Measurements from ENCODE around the gene TECTB. TPM values are rescaled to one million over a fixed set of nuclear protein-coding genes. Genes with fewer than 3 reads are reported as not detected.

The TECTB gene
- total and polyA plus RNA-seq, 9 of the 15 experiments (the other 6 are each of a cell fraction or from before 2014, with no cell fraction given) = not detected

DNA sequence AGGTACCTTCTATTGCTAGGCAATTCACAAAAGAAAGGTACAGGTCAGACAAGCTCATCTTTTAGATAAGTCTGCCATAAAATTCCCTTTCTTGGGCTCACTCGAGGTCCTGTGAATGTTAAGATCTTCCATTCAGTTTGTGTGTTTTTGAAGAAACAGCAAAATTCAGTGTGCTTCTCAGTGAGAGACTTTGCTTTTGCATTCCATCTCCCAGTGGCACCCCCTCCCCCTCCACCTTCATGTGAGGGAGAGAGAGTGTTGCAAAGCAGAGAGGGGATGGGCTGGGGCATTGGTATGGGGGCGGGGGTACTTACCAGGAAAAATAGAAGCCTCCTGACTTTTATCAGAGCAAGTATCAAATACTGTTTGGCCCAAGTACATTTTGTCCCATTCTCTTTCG lies 3.8 kb upstream of the TECTB start:
- no peaks in the 10 kb centered on the region for H3K79me2 ChIP-seq (ENCODE audit: control insufficient read depth, insufficient read depth, low read length)
- in situ Hi-C loops (cut with MboI) = no loop called here
- BruUV-seq (replicated peaks) = no TSS peak
- intact Hi-C loops (cut with micrococcal nuclease) = no loop called here
- no peaks in the 10 kb centered on the region for H4K20me1 ChIP-seq (replicated peaks; ENCODE audit: control insufficient read depth, insufficient read depth, low read length)
- no peak for FAIRE-seq
- 0% methylated on average over 2 of the region's 3 CpGs for WGBS (ENCODE audit: insufficient coverage, low coverage, missing lambda C conversion rate)
- H3K4me2 ChIP-seq (ENCODE audit: insufficient read depth, low read length) = no peak overlapping the region
- no peak overlapping the region for H2AFZ ChIP-seq (ENCODE audit: low read depth, low read length)
- no peak for DNase-seq (ENCODE audit: extremely low read depth in 1 of 4, low spot score in 3 of 4)
- POLR2A ChIA-PET = interaction anchor here (0.7 kb wide), 1 partner anchor 88 kb away, joined by 3 read pairs; no protein-coding TSS in a partner anchor
- H3K4me3 ChIP-seq = no peak overlapping the region
- no peaks in the 10 kb centered on the region for H3K4me1 ChIP-seq (replicated peaks in 1 of 2; ENCODE audit: control insufficient read depth in 2 of 2, insufficient read depth in 2 of 2, low read length in 2 of 2)
- TF ChIP-seq MBD1 (CRISPR knock-in tag; IDR thresholded peaks at IDR 0.05) (no peak), KLF10 (CRISPR knock-in tag; IDR thresholded peaks at IDR 0.05) (no peak), GATAD2B (IDR thresholded peaks at IDR 0.05; ENCODE audit: borderline replicate concordance) (no peak), TEAD4 (IDR thresholded peaks at IDR 0.05; ENCODE audit: low read length) (no peak), TEAD4 (CRISPR knock-in tag; IDR thresholded peaks at IDR 0.05; ENCODE audit: borderline replicate concordance) (no peak), ZNF24 (IDR thresholded peaks at IDR 0.05) (no peak), ZNF347 (CRISPR knock-in tag; IDR thresholded peaks at IDR 0.05; ENCODE audit: low read depth) (no peak), NFE2L1 (tag; IDR thresholded peaks at IDR 0.05; ENCODE audit: borderline replicate concordance, low read depth) (no peak)
- no peak overlapping the region for H3K27ac ChIP-seq (ENCODE audit: extremely low read depth, low read depth, low read length)
- no peaks in the 10 kb centered on the region for H3K9me3 ChIP-seq (replicated peaks; ENCODE audit: control insufficient read depth, insufficient read depth, low read depth, low read length)
- no peak overlapping the region for H3K9ac ChIP-seq (ENCODE audit: insufficient read depth in 1 of 2, low read depth in 2 of 2, low read length in 2 of 2)
- H3K27me3 ChIP-seq (ENCODE audit: control insufficient read depth in 2 of 2, insufficient read depth in 2 of 2, low read length in 2 of 2) = no peaks in the 10 kb centered on the region
- no peak for ATAC-seq
- CTCF ChIA-PET (ENCODE audit: low intra/inter-chr PET ratio) = no interaction called here
- no peaks in the 10 kb centered on the region for H3K9me1 ChIP-seq (ENCODE audit: control insufficient read depth, insufficient read depth, low read length)
- H3K36me3 ChIP-seq (ENCODE audit: control insufficient read depth, insufficient read depth, low read length) = no peaks in the 10 kb centered on the region
